ENCODE measurements around the gene MAVS. TPM values are rescaled to one million over a fixed set of nuclear protein-coding genes. Genes with fewer than 3 reads are reported as not detected.

The MAVS gene
- total and polyA plus RNA-seq, 8 donors: 25.4 to 38.7 (median 32.1) TPM

- Histone ChIP-seq H3K27me3 (no peaks in the 10 kb centered on the region), H3K9me3 (no peaks in the 10 kb centered on the region), H3K4me3 (no peak overlapping the region), H3K4me1 (no peaks in the 10 kb centered on the region), H3K36me3 (peaks cover 4 to 100% of the 10 kb centered on the region in 2 donors), H3K27ac (no peak overlapping the region)
- DNase-seq: no peak
- intact Hi-C loops (cut with DNase I): no loop called here
- no peak for TF ChIP-seq CTCF (IDR thresholded peaks at IDR 0.05)
- no peak for ATAC-seq
These were observed 14.6 kb downstream of the MAVS start for GRCh38 chr20:3861191-3861590.

- peaks cover 4 to 100% of the 10 kb centered on the region in 2 donors for H3K36me3 ChIP-seq
- intact Hi-C loops (cut with DNase I): no loop called here
- no peak for ATAC-seq
- H3K4me3 ChIP-seq: no peak overlapping the region
- no peak overlapping the region for H3K27ac ChIP-seq
- no peak for DNase-seq
- no peaks in the 10 kb centered on the region for H3K9me3 ChIP-seq
- H3K4me1 ChIP-seq: no peaks in the 10 kb centered on the region
- no peak for TF ChIP-seq CTCF (IDR thresholded peaks at IDR 0.05)
- no peaks in the 10 kb centered on the region for H3K27me3 ChIP-seq
These were observed 15.7 kb downstream of the MAVS start for GRCh38 chr20:3862333-3862732.

GRCh38 chr20:3863317-3863716 lies 16.7 kb downstream of the MAVS start:
- ATAC-seq (no peak), DNase-seq (no peak)
- no peaks in the 10 kb centered on the region for H3K4me1 ChIP-seq
- intact Hi-C loops (cut with DNase I): no loop called here
- no peaks in the 10 kb centered on the region for H3K27me3 ChIP-seq
- no peak overlapping the region for H3K4me3 ChIP-seq
- no peak overlapping the region for H3K27ac ChIP-seq
- no peaks in the 10 kb centered on the region for H3K9me3 ChIP-seq
- H3K36me3 ChIP-seq: peaks cover 4 to 99% of the 10 kb centered on the region in 2 donors
- no peak for TF ChIP-seq CTCF (IDR thresholded peaks at IDR 0.05)

- no peak for DNase-seq
- Histone ChIP-seq H3K4me1 (no peaks in the 10 kb centered on the region), H3K9me3 (no peaks in the 10 kb centered on the region), H3K36me3 (peaks cover 4 to 98% of the 10 kb centered on the region in 2 donors), H3K27me3 (no peaks in the 10 kb centered on the region), H3K27ac (no peak overlapping the region), H3K4me3 (no peak overlapping the region)
- TF ChIP-seq CTCF (IDR thresholded peaks at IDR 0.05): no peak
- ATAC-seq: no peak
- intact Hi-C loops (cut with DNase I): no loop called here
These were observed 17.9 kb downstream of the MAVS start for GRCh38 chr20:3864518-3864917.

GRCh38 chr20:3865152-3865886 lies 18.7 kb downstream of the MAVS start:
- intact Hi-C loops (cut with DNase I): no loop called here
- Histone ChIP-seq H3K4me3 (no peak overlapping the region), H3K36me3 (peaks cover 4 to 97% of the 10 kb centered on the region in 2 donors)

More at GRCh38 chr20:3865152-3865886, 18.7 kb downstream of the MAVS start:
- TF ChIP-seq CTCF (IDR thresholded peaks at IDR 0.05): no peak
- no peaks in the 10 kb centered on the region for H3K9me3 ChIP-seq
- no peaks in the 10 kb centered on the region for H3K4me1 ChIP-seq
- H3K27ac ChIP-seq: no peak overlapping the region
- ATAC-seq: no peak
- no peak for DNase-seq
- no peaks in the 10 kb centered on the region for H3K27me3 ChIP-seq

All from left lung (tissue), 10 donors.